ENCODE data around the gene SIGLEC12. TPM values are rescaled to one million over a fixed set of nuclear protein-coding genes. Genes with fewer than 3 reads are reported as not detected.

SIGLEC12 gene
- total and polyA plus RNA-seq, 9 of the 15 experiments (the other 6 are each of a cell fraction or from before 2014, with no cell fraction given) = 0.08 to 1.3 (median 0.54) TPM

GRCh38 chr19:51547397-51548212 lies 46.0 kb upstream of the SIGLEC12 start (continued):
- TF ChIP-seq, protein P1, sequence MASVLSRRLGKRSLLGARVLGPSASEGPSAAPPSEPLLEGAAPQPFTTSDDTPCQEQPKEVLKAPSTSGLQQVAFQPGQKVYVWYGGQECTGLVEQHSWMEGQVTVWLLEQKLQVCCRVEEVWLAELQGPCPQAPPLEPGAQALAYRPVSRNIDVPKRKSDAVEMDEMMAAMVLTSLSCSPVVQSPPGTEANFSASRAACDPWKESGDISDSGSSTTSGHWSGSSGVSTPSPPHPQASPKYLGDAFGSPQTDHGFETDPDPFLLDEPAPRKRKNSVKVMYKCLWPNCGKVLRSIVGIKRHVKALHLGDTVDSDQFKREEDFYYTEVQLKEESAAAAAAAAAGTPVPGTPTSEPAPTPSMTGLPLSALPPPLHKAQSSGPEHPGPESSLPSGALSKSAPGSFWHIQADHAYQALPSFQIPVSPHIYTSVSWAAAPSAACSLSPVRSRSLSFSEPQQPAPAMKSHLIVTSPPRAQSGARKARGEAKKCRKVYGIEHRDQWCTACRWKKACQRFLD (CRISPR knock-in tag; IDR thresholded peaks at IDR 0.05) = peak; percentile 94
- TF ChIP-seq KDM4B (IDR thresholded peaks at IDR 0.05; ENCODE audit: borderline replicate concordance in 2 of 2, low read depth in 1 of 2) (no peak), BRD9 (IDR thresholded peaks at IDR 0.05; ENCODE audit: low read depth, partially characterized antibody) (peak; percentile 45), ZBTB33 (CRISPR knock-in tag; IDR thresholded peaks at IDR 0.05) (no peak), SAFB2 (IDR thresholded peaks at IDR 0.05; ENCODE audit: borderline replicate concordance, low read depth, low read length, severe bottlenecking) (no peak), NELFE (IDR thresholded peaks at IDR 0.05; ENCODE audit: insufficient read depth, insufficient read length) (no peak), MYC (IDR thresholded peaks at IDR 0.05; ENCODE audit: low read depth, low read length) (peak; percentile 98), MYC (CRISPR knock-in tag; IDR thresholded peaks at IDR 0.05; ENCODE audit: borderline replicate concordance, low read depth) (peak; percentile 51; the same call in 1 of the 2 replicates), HDAC1 (IDR thresholded peaks at IDR 0.05) (peak in 1 of 2 experiments; percentile 67; a peak in 2 of 4 replicates), NFE2 (IDR thresholded peaks at IDR 0.05; ENCODE audit: low read depth) (peak; percentile 79), BDP1 (IDR thresholded peaks at IDR 0.05; ENCODE audit: insufficient read depth, insufficient read length) (no peak), HMG20A (CRISPR knock-in tag; conservative IDR thresholded peaks at IDR 0.05) (no peak), POLR2AphosphoS5 (IDR thresholded peaks at IDR 0.05; ENCODE audit: control insufficient read depth, insufficient read depth, low read depth, low read length) (peak; percentile 97), HIVEP1 (CRISPR knock-in tag; IDR thresholded peaks at IDR 0.05) (no peak), ELF4 (CRISPR knock-in tag; IDR thresholded peaks at IDR 0.05) (no peak), JUNB (CRISPR knock-in tag; conservative IDR thresholded peaks at IDR 0.05) (no peak)
- TF ChIP-seq, protein P2, sequence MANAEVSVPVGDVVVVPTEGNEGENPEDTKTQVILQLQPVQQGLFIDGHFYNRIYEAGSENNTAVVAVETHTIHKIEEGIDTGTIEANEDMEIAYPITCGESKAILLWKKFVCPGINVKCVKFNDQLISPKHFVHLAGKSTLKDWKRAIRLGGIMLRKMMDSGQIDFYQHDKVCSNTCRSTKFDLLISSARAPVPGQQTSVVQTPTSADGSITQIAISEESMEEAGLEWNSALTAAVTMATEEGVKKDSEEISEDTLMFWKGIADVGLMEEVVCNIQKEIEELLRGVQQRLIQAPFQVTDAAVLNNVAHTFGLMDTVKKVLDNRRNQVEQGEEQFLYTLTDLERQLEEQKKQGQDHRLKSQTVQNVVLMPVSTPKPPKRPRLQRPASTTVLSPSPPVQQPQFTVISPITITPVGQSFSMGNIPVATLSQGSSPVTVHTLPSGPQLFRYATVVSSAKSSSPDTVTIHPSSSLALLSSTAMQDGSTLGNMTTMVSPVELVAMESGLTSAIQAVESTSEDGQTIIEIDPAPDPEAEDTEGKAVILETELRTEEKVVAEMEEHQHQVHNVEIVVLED (CRISPR knock-in tag; IDR thresholded peaks at IDR 0.05) = no peak
- TF ChIP-seq, protein P3, sequence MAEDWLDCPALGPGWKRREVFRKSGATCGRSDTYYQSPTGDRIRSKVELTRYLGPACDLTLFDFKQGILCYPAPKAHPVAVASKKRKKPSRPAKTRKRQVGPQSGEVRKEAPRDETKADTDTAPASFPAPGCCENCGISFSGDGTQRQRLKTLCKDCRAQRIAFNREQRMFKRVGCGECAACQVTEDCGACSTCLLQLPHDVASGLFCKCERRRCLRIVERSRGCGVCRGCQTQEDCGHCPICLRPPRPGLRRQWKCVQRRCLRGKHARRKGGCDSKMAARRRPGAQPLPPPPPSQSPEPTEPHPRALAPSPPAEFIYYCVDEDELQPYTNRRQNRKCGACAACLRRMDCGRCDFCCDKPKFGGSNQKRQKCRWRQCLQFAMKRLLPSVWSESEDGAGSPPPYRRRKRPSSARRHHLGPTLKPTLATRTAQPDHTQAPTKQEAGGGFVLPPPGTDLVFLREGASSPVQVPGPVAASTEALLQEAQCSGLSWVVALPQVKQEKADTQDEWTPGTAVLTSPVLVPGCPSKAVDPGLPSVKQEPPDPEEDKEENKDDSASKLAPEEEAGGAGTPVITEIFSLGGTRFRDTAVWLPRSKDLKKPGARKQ (CRISPR knock-in tag; IDR thresholded peaks at IDR 0.05) = no peak
- TF ChIP-seq, protein P4, sequence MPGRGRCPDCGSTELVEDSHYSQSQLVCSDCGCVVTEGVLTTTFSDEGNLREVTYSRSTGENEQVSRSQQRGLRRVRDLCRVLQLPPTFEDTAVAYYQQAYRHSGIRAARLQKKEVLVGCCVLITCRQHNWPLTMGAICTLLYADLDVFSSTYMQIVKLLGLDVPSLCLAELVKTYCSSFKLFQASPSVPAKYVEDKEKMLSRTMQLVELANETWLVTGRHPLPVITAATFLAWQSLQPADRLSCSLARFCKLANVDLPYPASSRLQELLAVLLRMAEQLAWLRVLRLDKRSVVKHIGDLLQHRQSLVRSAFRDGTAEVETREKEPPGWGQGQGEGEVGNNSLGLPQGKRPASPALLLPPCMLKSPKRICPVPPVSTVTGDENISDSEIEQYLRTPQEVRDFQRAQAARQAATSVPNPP (IDR thresholded peaks at IDR 0.05; ENCODE audit: borderline replicate concordance, insufficient read depth, insufficient read length) = no peak

Data from K562 (cell line).